Measurements from ENCODE around the gene ONECUT3. TPM values are rescaled to one million over a fixed set of nuclear protein-coding genes. Genes with fewer than 3 reads are reported as not detected.
"Not testable (repeated sequence)": the region's sequence is repeated elsewhere in the genome, so short reads cannot be mapped to it uniquely, and the experiment has no call there.

ONECUT3 gene
- total RNA-seq, 4 donors from 2014 or later = not detected

- TF ChIP-seq, protein P1, sequence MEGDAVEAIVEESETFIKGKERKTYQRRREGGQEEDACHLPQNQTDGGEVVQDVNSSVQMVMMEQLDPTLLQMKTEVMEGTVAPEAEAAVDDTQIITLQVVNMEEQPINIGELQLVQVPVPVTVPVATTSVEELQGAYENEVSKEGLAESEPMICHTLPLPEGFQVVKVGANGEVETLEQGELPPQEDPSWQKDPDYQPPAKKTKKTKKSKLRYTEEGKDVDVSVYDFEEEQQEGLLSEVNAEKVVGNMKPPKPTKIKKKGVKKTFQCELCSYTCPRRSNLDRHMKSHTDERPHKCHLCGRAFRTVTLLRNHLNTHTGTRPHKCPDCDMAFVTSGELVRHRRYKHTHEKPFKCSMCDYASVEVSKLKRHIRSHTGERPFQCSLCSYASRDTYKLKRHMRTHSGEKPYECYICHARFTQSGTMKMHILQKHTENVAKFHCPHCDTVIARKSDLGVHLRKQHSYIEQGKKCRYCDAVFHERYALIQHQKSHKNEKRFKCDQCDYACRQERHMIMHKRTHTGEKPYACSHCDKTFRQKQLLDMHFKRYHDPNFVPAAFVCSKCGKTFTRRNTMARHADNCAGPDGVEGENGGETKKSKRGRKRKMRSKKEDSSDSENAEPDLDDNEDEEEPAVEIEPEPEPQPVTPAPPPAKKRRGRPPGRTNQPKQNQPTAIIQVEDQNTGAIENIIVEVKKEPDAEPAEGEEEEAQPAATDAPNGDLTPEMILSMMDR (IDR thresholded peaks at IDR 0.05) = no peak
- TF ChIP-seq POLR2A (IDR thresholded peaks at IDR 0.05) = no peak
- intact Hi-C loops (cut with DNase I; ENCODE audit: low total_unique reads) = no loop called here
- no peak overlapping the region for H3K4me3 ChIP-seq (ENCODE audit: low read depth, poor library complexity, severe bottlenecking)
- DNase-seq (ENCODE audit: low spot score in 2 of 2) = no peak
- 1 to 2% methylated on average over 28 to 63 of the region's 86 CpGs for WGBS, 2 donors
These were observed 4.3 kb downstream of the ONECUT3 start for GRCh38 chr19:1757468-1758230.

DNA sequence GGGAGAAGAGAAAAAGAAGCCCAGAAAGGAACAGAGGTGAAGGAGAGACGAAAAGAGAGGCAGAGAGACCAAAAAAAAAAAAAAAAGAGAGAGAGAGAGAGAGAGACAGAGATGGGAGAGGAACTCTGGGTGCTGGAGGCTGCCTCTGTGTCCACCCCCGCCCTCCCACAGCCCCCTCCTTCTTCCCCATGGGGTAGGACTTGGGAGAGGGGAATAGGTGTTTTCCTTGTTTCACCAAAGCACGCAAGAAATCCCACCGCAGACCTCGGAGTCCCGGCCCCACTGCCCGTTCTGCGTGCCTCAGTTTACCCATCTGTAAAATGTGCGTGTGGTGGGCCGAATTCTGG lies 4.9 kb downstream of the ONECUT3 start:
- H3K4me3 ChIP-seq (ENCODE audit: low read depth, poor library complexity, severe bottlenecking) = no peak overlapping the region
- no peak for DNase-seq (ENCODE audit: low spot score in 2 of 2)
- no peak for TF ChIP-seq POLR2A (IDR thresholded peaks at IDR 0.05)
- TF ChIP-seq, protein P1 (IDR thresholded peaks at IDR 0.05) = no peak
- 5 to 8% methylated on average over 10 of the region's 10 CpGs for WGBS, 2 donors
- intact Hi-C loops (cut with DNase I; ENCODE audit: low total_unique reads) = no loop called here

DNA sequence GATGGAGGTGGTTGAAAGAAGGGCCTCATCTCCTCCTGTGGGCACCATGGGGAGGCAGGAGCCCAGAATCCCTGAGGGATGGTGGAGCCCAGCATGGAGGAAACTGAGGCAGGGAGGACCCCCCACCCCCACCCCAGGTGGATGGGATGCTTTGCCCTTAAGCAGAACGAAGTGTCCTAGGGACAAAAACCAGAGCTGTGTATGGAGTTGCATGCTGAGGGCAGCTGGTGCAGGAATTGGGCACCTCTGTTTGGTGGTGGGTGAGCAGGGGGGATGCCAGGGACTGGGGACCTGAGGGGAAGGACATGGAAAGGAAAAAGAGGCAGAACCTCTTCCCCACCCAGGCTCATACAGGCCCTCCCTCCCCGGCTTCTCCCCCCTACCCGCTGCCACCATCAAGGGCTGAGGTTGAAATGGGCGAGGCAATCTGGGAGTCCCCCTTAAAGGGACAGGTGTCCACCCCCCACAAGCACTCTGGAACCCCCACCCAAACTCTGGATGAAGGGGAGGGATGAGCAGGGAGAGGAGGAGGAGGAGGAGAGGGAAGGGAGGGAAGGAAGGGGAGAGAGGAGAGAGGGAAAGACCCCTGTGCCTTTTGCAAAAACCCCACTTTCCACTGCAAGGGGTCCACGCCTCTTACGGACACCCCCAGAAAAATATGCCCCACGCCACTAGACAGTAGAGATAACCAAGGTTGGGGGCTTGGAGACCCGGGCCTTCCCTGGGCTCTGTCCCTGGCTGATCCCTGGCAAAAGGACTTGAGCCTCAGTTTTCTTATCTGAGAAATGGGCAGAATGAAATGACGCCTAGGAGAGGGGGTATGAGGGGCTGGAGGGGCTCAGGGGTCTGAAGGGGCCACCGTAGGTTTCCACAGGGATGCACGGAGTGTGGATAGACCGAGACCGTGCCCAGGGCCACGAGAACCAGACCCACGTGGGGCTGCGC lies 5.9 kb downstream of the ONECUT3 start:
- intact Hi-C loops (cut with DNase I; ENCODE audit: low total_unique reads) = no loop called here
- DNase-seq (ENCODE audit: low spot score in 2 of 2) = no peak
- 19% methylated on average over 16 of the region's 16 CpGs for WGBS, 2 donors
- H3K4me3 ChIP-seq (ENCODE audit: low read depth, poor library complexity, severe bottlenecking) = no peak overlapping the region
- TF ChIP-seq POLR2A (IDR thresholded peaks at IDR 0.05) = no peak
- TF ChIP-seq, protein P1 (IDR thresholded peaks at IDR 0.05) = no peak

- no peak for DNase-seq (ENCODE audit: low spot score in 2 of 2)
- TF ChIP-seq POLR2A (IDR thresholded peaks at IDR 0.05) = no peak
- TF ChIP-seq, protein P1 (IDR thresholded peaks at IDR 0.05) = no peak
- no peak overlapping the region for H3K4me3 ChIP-seq (ENCODE audit: low read depth, poor library complexity, severe bottlenecking)
- WGBS, 2 donors = 5 to 7% methylated on average over 12 to 14 of the region's 17 CpGs
- intact Hi-C loops (cut with DNase I; ENCODE audit: low total_unique reads) = no loop called here
These were observed 6.7 kb downstream of the ONECUT3 start for GRCh38 chr19:1760020-1760419.

DNA sequence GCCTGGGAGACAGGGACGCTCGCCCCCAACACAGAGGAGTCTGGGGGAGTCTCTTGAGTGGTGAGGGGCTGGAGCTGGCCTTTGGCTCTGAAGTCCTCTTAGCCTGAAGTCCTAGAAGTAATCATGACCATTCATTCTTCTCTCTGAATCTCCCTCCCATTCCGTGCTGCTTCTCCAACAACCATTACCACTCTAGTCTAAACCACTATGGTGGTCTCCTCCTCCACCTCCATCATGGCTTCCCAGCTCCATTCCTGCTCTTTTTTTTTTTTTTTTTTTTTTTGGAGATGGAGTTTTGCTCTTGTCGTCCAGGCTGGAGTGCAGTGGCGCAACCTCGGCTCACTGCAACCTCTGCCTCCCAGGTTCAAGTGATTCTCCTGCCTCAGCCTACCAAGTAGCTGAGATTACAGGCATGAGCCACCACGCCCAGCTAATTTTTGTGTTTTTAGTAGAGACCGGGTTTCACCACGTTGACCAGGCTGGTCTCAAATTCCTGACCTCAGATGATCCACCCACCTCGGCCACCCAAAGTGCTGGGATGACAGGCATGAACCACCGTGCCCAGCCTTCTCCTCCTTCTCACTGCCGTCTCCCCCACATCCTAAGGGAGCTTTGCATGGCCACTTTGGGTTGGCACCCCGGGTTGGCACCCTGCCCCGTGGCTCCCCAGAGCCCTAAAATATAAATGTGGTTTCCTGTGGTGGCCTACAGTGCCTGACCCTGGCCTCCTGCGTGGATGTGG lies 7.7 kb downstream of the ONECUT3 start:
- intact Hi-C loops (cut with DNase I; ENCODE audit: low total_unique reads); H3K4me3 ChIP-seq (ENCODE audit: low read depth, poor library complexity, severe bottlenecking); DNase-seq (ENCODE audit: low spot score in 2 of 2): not testable (repeated sequence)
- 12 to 13% methylated on average over 15 of the region's 15 CpGs for WGBS, 2 donors

Data from lower leg skin (tissue), 4 donors.